Measurements from ENCODE around the gene PRKD1. TPM values are rescaled to one million over a fixed set of nuclear protein-coding genes. Genes with fewer than 3 reads are reported as not detected.

The PRKD1 gene
- total and polyA plus RNA-seq, 2 of the 13 experiments (the other 11 are each of a cell fraction or from before 2014, with no cell fraction given): 0.22 to 1.3 TPM

DNA sequence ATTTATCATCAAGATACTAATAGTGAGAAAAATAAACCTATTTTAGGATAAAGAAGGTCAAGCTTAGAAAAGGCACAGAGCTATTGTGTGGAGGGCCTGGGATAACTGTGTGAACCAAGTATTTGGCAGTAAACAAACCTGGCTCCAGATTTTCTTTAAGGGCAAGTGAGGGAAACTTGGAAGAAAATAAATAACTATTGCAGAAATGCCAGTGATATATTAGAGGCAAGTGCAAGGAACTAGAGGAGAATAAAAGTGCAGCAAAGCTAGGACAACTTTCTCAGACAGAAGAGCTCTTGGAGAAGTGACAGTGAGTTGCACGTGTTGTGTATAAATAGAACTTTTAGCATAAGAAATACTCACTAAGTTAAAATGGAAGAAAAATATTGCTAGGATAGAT lies 83.7 kb downstream of the PRKD1 start:
- Histone ChIP-seq H3K4me2 (ENCODE audit: low read depth, low read length) (no peak overlapping the region), H3K4me1 (ENCODE audit: insufficient read depth, low read length) (no peaks in the 10 kb centered on the region), H4K20me1 (ENCODE audit: insufficient read depth, low read length) (no peaks in the 10 kb centered on the region), H3K9ac (ENCODE audit: insufficient read depth, low read depth, low read length) (no peak overlapping the region), H3K27me3 (ENCODE audit: control insufficient read depth in 1 of 2, insufficient read depth in 2 of 2, low read length in 2 of 2) (no peaks in the 10 kb centered on the region), H3K79me2 (ENCODE audit: insufficient read depth, low read length) (no peaks in the 10 kb centered on the region), H3K4me3 (replicated peaks in 1 of 3; ENCODE audit: insufficient read depth in 1 of 3, low read depth in 2 of 3, low read length in 3 of 3) (no peak overlapping the region), H2AFZ (ENCODE audit: low read length) (no peak overlapping the region), H3K27ac (ENCODE audit: extremely low read length, insufficient read depth, low read length) (no peak overlapping the region), H3K9me3 (ENCODE audit: low read length) (peaks cover 96% of the 10 kb centered on the region), H3K36me3 (replicated peaks in 1 of 2; ENCODE audit: control insufficient read depth in 1 of 2, insufficient read depth in 2 of 2, low read length in 2 of 2) (no peaks in the 10 kb centered on the region)
- FAIRE-seq: no peak
- WGBS (ENCODE audit: low lambda C conversion rate): 0% methylated on average over 1 of the region's 1 CpG
- no TSS peak for BruUV-seq (replicated peaks)
- intact Hi-C loops (cut with micrococcal nuclease; ENCODE audit: unreplicated experiment): no loop called here
- CTCF ChIA-PET (ENCODE audit: low intra/inter-chr PET ratio, low total read pairs): no interaction called here
- TF ChIP-seq SMARCE1 (IDR thresholded peaks at IDR 0.05; ENCODE audit: borderline replicate concordance): no peak
- no peak for TF ChIP-seq ZC3H4 (CRISPR knock-in tag; IDR thresholded peaks at IDR 0.05; ENCODE audit: borderline replicate concordance)
- TF ChIP-seq MAF1 (CRISPR knock-in tag; IDR thresholded peaks at IDR 0.05; ENCODE audit: borderline replicate concordance): no peak
- no peak for TF ChIP-seq ZBTB10 (CRISPR knock-in tag; IDR thresholded peaks at IDR 0.05; ENCODE audit: borderline replicate concordance)
- TF ChIP-seq GABPA (IDR thresholded peaks at IDR 0.05; ENCODE audit: low read depth, low read length): no peak
- TF ChIP-seq GABPA (CRISPR knock-in tag; IDR thresholded peaks at IDR 0.05; ENCODE audit: low read depth): no peak
- no peak for ATAC-seq
- in situ Hi-C loops (cut with HindIII; ENCODE audit: extremely low pct_ligation_motif_present, low pct_unique_long_range_greater_than_20kb): no loop called here
- DNase-seq (ENCODE audit: low spot score): no peak
- POLR2A ChIA-PET: no interaction called here

DNA sequence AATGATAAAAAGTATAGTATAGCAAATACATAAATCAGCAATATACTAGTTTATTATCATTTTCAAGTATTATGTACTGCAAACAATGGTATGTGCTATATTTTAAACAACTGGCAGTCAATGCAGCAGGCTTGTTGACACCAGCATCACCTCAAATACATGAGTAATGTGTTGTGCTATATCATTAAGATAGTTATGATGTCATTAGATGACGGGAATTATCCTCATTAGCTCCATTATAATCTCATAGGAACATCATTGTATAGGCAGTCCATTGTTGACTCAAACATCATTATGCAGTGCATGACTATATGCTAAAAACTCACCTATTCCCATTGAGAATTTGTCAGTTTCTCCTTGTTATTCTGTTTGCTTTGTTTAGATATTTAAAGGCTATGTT lies 85.4 kb downstream of the PRKD1 start:
- CTCF ChIA-PET (ENCODE audit: low intra/inter-chr PET ratio, low total read pairs): no interaction called here
- no peaks in the 10 kb centered on the region for H3K79me2 ChIP-seq (ENCODE audit: insufficient read depth, low read length)
- DNase-seq (ENCODE audit: low spot score) (no peak), ATAC-seq (no peak), FAIRE-seq (no peak)
- no peak overlapping the region for H3K4me2 ChIP-seq (ENCODE audit: low read depth, low read length)
- no peak overlapping the region for H3K27ac ChIP-seq (ENCODE audit: extremely low read length, insufficient read depth, low read length)
- no peaks in the 10 kb centered on the region for H3K27me3 ChIP-seq (ENCODE audit: control insufficient read depth in 1 of 2, insufficient read depth in 2 of 2, low read length in 2 of 2)
- 8% methylated on average over 1 of the region's 1 CpG for WGBS (ENCODE audit: low lambda C conversion rate)
- intact Hi-C loops (cut with micrococcal nuclease; ENCODE audit: unreplicated experiment): no loop called here
- no TSS peak for BruUV-seq (replicated peaks)
- peaks cover 96% of the 10 kb centered on the region for H3K9me3 ChIP-seq (ENCODE audit: low read length)
- TF ChIP-seq, protein P1, sequence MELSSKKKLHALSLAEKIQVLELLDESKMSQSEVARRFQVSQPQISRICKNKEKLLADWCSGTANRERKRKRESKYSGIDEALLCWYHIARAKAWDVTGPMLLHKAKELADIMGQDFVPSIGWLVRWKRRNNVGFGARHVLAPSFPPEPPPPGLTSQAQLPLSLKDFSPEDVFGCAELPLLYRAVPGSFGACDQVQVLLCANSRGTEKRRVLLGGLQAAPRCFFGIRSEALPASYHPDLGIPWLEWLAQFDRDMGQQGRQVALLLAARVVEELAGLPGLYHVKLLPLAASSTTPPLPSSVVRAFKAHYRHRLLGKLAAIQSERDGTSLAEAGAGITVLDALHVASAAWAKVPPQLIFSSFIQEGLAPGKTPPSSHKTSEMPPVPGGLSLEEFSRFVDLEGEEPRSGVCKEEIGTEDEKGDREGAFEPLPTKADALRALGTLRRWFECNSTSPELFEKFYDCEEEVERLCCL (CRISPR knock-in tag; IDR thresholded peaks at IDR 0.05; ENCODE audit: borderline replicate concordance): no peak
- TF ChIP-seq CREB1 (IDR thresholded peaks at IDR 0.05) (peak; percentile 79), CREB1 (CRISPR knock-in tag; IDR thresholded peaks at IDR 0.05) (no peak), ATF7 (IDR thresholded peaks at IDR 0.05) (peak; percentile 90), ATF7 (CRISPR knock-in tag; IDR thresholded peaks at IDR 0.05) (no peak)
- no peaks in the 10 kb centered on the region for H4K20me1 ChIP-seq (ENCODE audit: insufficient read depth, low read length)
- H3K36me3 ChIP-seq (replicated peaks in 1 of 2; ENCODE audit: control insufficient read depth in 1 of 2, insufficient read depth in 2 of 2, low read length in 2 of 2): no peaks in the 10 kb centered on the region
- H3K4me3 ChIP-seq (replicated peaks in 1 of 3; ENCODE audit: insufficient read depth in 1 of 3, low read depth in 2 of 3, low read length in 3 of 3): no peak overlapping the region
- POLR2A ChIA-PET: no interaction called here
- in situ Hi-C loops (cut with HindIII; ENCODE audit: extremely low pct_ligation_motif_present, low pct_unique_long_range_greater_than_20kb): no loop called here
- H3K9ac ChIP-seq (ENCODE audit: insufficient read depth, low read depth, low read length): no peak overlapping the region
- no peak overlapping the region for H2AFZ ChIP-seq (ENCODE audit: low read length)
- no peaks in the 10 kb centered on the region for H3K4me1 ChIP-seq (ENCODE audit: insufficient read depth, low read length)

All from HepG2 (cell line).